Mucosa of rectum (tissue), 2 donors: ENCODE data around the gene KNDC1.
"Not testable (repeated sequence)": the region's sequence is repeated elsewhere in the genome, so short reads cannot be mapped to it uniquely, and the experiment has no call there.

Experiments used
- H3K27ac ChIP-seq, 2 donors: one replicate each; pipeline ENCODE4 v1.7.0; 2013; ENCODE audit warnings: inconsistent platforms in 2 of 2, low read depth in 2 of 2, low read length in 2 of 2
- H3K27me3 ChIP-seq, 2 donors: one replicate each; pipeline ENCODE4 v1.7.0; 2013; ENCODE audit warnings: low read length in 2 of 2; ENCODE audit not compliant: control insufficient read depth in 2 of 2, insufficient read depth in 2 of 2
- H3K36me3 ChIP-seq, 2 donors: one replicate each; pipeline ENCODE4 v1.7.0; 2013; ENCODE audit warnings: low read length in 2 of 2; ENCODE audit not compliant: control insufficient read depth in 2 of 2, insufficient read depth in 2 of 2
- H3K4me1 ChIP-seq, 2 donors: one replicate each; pipeline ENCODE4 v1.7.0; 2013; ENCODE audit warnings: low read length in 2 of 2, mild to moderate bottlenecking in 1 of 2; ENCODE audit not compliant: control insufficient read depth in 2 of 2, insufficient read depth in 2 of 2
- H3K4me3 ChIP-seq, 2 donors: one replicate each; pipeline ENCODE4 v1.7.0; 2013; ENCODE audit warnings: low read length in 2 of 2
- H3K9ac ChIP-seq, 2 donors: one replicate each; pipeline ENCODE4 v1.7.0; 2013; ENCODE audit warnings: low read length in 2 of 2, low read depth in 1 of 2, mild to moderate bottlenecking in 1 of 2
- H3K9me3 ChIP-seq, 2 donors: one replicate each; pipeline ENCODE4 v1.7.0; 2013; ENCODE audit warnings: low read length in 2 of 2; ENCODE audit not compliant: control insufficient read depth in 2 of 2
- donor health status: healthy.
- donor health status: Normal muscosa, but diverticular disease.

The KNDC1 gene

GRCh38 chr10:133169173-133169947, 9.3 kb downstream of the KNDC1 start:
- no peaks in the 10 kb centered on the region for H3K27me3 ChIP-seq
- H3K9ac ChIP-seq: no peak overlapping the region
- H3K4me1 ChIP-seq: no peaks in the 10 kb centered on the region
- no peak overlapping the region for H3K27ac ChIP-seq
- H3K36me3 ChIP-seq: no peaks in the 10 kb centered on the region
- H3K4me3 ChIP-seq: no peak overlapping the region
- H3K9me3 ChIP-seq: no peaks in the 10 kb centered on the region

GRCh38 chr10:133170092-133170491, 10.1 kb downstream of the KNDC1 start:
- Histone ChIP-seq H3K9ac (no peak overlapping the region), H3K36me3 (no peaks in the 10 kb centered on the region), H3K27me3 (no peaks in the 10 kb centered on the region), H3K27ac (no peak overlapping the region), H3K9me3 (no peaks in the 10 kb centered on the region), H3K4me1 (no peaks in the 10 kb centered on the region), H3K4me3 (no peak overlapping the region)

- Histone ChIP-seq H3K9me3 (peaks cover 0 to 7% of the 10 kb centered on the region in 2 donors), H3K4me1 (no peaks in the 10 kb centered on the region), H3K27ac (no peak overlapping the region), H3K27me3 (no peaks in the 10 kb centered on the region), H3K9ac (no peak overlapping the region), H3K36me3 (no peaks in the 10 kb centered on the region), H3K4me3 (no peak overlapping the region)
Measured at GRCh38 chr10:133173860-133174640, 14.0 kb downstream of the KNDC1 start.

DNA sequence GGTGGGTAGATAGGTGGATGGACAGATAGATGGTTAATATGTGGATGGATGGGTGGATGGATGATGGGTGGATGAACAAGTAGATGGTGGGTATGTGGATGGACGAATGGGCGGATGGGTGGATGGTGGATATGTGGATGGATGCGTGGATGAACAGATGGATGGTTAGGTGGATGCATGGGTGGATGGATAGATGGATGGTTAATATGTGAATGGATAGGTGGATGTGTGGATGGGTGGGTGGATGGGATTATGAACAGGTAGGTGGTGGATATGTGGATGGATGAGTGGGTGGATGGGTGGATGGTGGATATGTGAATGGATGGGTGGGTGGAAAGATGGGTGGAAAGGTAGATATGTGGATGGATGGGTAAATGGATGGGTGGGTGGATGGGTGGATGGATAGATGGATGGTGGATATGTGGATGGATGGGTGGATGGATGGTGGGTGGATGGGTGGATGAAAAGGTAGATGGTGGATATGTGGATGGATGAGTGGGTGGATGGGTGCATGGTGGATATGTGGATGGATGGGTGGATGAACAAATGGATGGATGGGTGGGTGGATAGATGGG, 14.8 kb downstream of the KNDC1 start:
- Histone ChIP-seq H3K9ac (no peak overlapping the region), H3K4me1 (no peaks in the 10 kb centered on the region), H3K4me3 (no peak overlapping the region), H3K27ac (no peak overlapping the region), H3K36me3 (no peaks in the 10 kb centered on the region), H3K27me3 (no peaks in the 10 kb centered on the region), H3K9me3 (peaks cover 0 to 7% of the 10 kb centered on the region in 2 donors)

- H3K36me3 ChIP-seq, H3K4me3 ChIP-seq, H3K9ac ChIP-seq, H3K4me1 ChIP-seq, H3K9me3 ChIP-seq, H3K27me3 ChIP-seq, H3K27ac ChIP-seq: not testable (repeated sequence)
Measured at GRCh38 chr10:133175624-133176023, 15.6 kb downstream of the KNDC1 start.

DNA sequence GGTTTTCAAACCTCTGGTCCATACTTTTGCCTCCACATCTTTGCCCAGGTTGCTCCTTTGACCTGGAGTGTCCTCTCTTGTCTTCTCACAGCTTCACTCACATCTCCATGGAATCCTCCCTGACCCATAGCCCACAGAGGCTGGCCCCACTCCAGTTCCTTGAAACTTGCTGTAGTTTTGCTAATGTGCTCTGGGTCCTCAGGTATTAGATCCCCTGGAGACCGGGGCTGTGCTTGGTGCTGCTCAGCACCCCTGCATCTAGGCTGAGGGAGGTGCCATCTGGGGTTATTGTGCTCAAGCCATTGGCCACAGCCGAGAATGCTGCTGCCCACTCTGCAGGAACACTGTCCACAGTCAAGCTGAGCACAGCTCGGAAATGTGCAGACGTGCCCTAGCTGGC, 16.5 kb downstream of the KNDC1 start:
- Histone ChIP-seq H3K27me3 (no peaks in the 10 kb centered on the region), H3K27ac (no peak overlapping the region), H3K4me3 (no peak overlapping the region), H3K9me3 (peaks cover 0 to 7% of the 10 kb centered on the region in 2 donors), H3K9ac (no peak overlapping the region), H3K36me3 (no peaks in the 10 kb centered on the region), H3K4me1 (no peaks in the 10 kb centered on the region)

DNA sequence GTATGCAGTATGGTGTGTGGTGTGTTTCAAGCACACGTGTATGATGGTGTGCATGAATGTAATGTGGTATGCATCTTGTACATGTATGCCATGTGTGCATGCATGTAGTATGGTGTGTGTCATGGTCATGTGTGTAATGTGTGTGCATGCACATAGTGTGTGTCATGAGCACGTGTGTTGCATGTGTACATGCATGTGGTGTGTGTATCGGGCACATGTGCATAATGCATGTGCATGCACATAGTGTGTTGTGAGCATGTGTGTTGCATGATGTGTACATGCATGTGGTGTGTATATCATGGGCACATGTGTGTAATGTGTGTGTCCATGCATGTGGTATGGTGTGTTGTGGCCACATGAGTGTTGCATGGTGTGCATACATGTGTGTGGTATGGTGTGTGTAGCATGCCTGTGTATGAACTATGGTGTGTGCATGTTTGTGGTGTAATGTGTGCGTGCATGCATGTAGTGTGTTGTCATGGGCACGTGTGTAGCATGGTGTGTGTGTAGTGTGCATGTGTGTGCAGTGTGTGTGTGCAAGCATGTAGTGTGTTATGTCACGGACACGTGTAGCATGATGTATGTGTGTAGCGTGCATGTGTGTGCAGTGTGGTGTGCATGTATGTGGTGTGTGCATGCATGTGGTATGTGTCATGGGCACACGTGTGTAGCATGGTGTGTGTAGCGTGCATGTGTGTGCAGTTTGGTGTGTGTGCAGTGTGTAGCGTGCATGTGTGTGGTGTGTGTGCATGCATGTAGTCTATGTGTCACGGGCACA, 17.6 kb downstream of the KNDC1 start:
- peaks cover 0 to 7% of the 10 kb centered on the region in 2 donors for H3K9me3 ChIP-seq
- no peaks in the 10 kb centered on the region for H3K36me3 ChIP-seq
- no peaks in the 10 kb centered on the region for H3K4me1 ChIP-seq
- H3K4me3 ChIP-seq: no peak overlapping the region
- no peak overlapping the region for H3K27ac ChIP-seq
- H3K9ac ChIP-seq: no peak overlapping the region
- no peaks in the 10 kb centered on the region for H3K27me3 ChIP-seq

GRCh38 chr10:133178357-133179127, 18.5 kb downstream of the KNDC1 start:
- Histone ChIP-seq H3K9me3 (peaks cover 0 to 7% of the 10 kb centered on the region in 2 donors), H3K4me1 (no peaks in the 10 kb centered on the region), H3K27ac (no peak overlapping the region), H3K27me3 (no peaks in the 10 kb centered on the region), H3K9ac (no peak overlapping the region), H3K4me3 (no peak overlapping the region), H3K36me3 (no peaks in the 10 kb centered on the region)

GRCh38 chr10:133179128-133179520, 19.1 kb downstream of the KNDC1 start:
- Histone ChIP-seq H3K27me3 (no peaks in the 10 kb centered on the region), H3K36me3 (no peaks in the 10 kb centered on the region), H3K4me1 (no peaks in the 10 kb centered on the region), H3K4me3 (no peak overlapping the region), H3K27ac (no peak overlapping the region), H3K9ac (no peak overlapping the region), H3K9me3 (peaks cover 0 to 7% of the 10 kb centered on the region in 2 donors)
